NCI-H2227 (cell line): ENCODE data around the gene PTEN.
"Not testable (repeated sequence)": the region's sequence is repeated elsewhere in the genome, so short reads cannot be mapped to it uniquely, and the experiment has no call there.

Experiments used
- DNase-seq: peaks from one replicate; lab custom pipeline; 2025; ENCODE audit not compliant: unreplicated experiment; lab: John Stamatoyannopoulos, UW

Gene PTEN

DNA sequence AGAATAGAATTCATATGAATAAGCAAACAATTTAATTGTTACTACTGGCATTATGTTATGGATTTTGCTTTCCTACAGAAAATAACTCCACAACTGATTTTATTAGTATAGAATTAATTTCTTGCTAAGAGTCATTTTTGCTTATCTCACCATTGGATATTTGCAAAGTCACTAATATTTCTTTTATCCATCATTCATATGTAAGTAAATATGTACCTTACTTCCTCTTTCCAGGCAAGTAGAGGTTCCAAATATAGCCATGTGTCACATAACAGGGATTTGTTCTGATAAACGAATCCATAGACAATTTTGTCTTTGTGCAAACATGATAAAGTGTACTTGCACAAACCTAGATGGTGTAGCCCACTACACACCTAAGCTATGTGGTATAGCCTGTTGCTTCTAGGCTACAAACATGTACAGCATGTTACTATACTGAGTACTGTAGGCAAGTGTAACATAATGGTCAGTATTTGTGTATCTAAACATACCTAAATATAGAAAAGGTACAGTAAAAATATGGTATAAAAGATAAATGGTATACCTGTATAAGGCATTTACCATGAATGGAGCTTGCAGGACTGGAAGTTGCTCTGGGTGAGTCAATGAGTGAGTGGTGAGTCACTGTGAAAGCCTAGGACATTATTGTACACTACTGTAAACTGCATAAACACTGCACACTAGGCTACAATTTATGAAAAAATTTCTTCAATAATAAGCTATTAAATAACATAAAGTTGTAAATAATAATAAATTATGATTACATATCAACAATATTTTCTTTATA lies 18.4 kb upstream of the PTEN start:
- no peak for DNase-seq

GRCh38 chr10:87845624-87845998 lies 17.8 kb upstream of the PTEN start:
- no peak for DNase-seq

DNA sequence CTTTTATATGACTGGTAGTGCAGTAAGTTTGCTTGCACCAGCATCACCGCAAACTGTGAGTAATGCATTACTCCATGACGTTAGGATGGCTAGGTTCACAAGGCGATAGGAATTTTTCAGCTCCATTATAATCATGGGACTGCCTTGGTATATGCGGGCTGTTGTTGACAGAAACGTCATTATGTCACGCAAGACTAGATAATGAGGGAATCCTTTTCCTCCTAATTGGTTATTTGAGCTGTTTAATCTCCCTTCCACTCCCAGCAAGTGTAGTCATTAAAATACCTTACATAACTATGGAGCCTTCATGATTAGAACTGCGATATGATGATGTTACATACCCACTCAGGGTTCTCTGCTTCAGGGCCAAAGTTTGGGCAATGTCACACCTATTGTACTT lies 17.4 kb upstream of the PTEN start:
- no peak for DNase-seq

GRCh38 chr10:87846711-87847110 lies 16.7 kb upstream of the PTEN start:
- DNase-seq, result not testable (repeated sequence)

DNA sequence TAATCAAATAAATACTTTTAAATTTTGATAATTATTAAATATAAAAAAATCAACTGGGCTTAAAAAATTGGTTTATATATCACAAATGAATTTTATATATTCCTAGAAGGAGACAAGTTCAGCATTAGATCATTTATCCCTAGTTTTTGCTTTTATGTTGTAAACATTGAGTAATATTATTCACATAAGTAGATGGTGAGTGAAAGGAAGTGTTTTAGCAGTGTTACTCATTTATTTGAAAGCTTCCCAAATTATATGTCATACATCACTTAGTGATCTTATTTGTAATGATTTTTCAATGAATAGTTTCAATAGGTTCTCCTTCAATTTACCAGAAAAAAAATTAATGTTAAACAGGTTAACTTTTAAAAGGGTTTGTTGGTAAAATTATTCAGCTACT lies 15.9 kb upstream of the PTEN start:
- DNase-seq, result no peak

DNA sequence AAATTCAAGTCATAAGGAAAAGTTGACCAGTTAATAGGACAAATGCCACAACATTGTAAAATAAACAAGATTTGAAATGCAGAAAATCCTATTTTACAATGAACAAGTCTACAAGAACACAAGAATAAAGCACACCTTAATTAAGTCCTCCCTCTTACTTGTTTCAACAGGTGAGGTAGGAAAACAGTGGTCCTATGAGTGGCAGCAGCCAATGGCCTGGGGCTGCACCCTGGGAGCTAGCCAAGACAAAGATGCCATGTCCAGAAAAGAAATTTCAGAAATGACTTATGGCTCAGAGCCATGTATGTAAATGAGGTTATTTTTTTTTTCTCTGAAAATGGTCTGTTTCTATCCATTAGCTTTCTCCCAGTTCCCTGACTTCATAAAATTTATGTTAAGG lies 14.4 kb upstream of the PTEN start:
- DNase-seq, result no peak

DNA sequence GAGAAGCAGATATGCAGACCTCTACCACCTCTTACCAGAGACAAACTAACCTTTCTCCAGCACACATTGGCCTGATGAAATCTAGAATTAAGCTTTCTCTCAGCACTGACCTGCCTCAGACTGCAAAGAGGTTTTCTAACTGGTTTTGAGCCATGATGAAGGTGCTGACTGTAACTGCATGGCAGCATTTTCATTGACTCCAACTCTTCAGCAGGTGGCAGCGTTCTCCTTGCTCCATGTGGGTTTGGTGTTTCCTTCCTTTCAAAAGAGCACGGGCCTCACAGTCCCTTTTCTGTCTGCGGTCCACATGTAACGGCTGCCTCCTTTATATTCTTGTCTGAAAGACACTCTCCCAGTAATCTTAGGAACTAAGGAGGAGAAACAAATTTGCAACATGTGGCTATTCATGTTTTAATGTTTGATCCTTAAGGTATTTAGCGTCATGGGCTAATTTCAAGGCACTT lies 12.7 kb upstream of the PTEN start:
- peak; percentile 61 for DNase-seq

DNA sequence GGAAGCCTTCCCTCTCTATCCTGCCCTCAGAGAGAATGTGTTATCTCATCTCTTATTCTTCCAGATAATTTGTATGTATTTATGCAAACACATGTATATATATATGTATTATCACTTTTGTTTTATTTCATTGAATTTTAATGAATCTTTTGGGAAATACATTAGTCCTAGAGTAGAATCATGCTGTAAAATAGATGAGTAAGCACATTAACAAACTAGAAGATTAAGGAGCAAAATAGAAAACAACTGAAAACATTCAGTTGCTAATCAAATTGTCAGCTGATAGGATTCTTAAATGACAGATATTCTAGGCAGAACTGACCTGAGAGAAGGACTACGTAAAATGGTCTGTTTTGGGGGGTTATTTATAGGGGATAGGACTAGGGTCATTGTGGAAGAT lies 11.3 kb upstream of the PTEN start:
- DNase-seq, result no peak

DNA sequence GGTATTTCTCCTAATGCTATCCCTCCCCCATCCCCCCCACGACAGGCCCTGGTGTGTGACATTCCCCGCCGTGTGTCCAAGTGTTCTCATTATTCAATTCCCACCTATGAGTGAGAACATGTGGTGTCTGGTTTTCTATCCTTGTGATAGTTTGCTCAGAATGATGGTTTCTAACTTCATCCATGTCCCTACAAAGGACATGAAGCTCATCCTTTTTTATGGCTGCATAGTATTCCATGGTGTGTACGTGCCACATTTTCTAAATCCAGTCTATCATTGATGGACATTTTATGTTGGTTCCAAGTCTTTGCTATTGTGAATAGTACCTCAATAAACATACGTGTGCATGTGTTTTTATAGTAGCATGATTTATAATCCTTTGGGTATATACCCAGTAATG lies 8.2 kb upstream of the PTEN start:
- not testable (repeated sequence) for DNase-seq

GRCh38 chr10:87855665-87856064 lies 7.8 kb upstream of the PTEN start:
- not testable (repeated sequence) for DNase-seq

- DNase-seq, result peak; percentile 42
These were observed 3.1 kb upstream of the PTEN start for GRCh38 chr10:87860156-87860795.

DNA sequence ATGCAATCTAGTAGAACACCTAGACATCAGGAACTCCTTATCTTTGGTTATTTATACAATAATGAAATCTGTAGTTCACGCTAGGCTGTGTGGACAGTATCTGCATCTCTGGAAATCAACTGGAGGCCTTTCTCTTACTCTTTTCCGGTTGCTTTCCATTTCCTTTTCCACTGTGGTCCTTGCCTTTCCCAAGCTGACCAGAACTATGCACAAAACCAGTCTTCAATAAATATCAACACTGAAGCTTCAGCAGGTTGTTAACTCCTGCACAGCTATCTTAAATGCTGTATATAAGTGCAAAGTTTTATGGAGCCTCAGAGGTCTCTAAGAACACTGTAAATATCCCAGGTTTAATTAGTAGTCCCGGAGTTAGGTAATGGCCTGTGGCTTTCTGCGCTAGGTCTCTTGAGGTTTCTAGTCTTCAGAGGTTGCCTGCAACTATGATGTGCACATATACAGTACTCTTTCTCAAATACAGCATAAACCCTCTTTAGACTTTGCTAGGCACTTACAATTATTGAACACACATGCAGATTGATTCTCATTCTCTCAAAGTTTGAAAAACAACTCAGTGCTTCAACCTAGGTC lies 2.5 kb upstream of the PTEN start:
- no peak for DNase-seq

GRCh38 chr10:87861566-87861952 lies 1.9 kb upstream of the PTEN start:
- no peak for DNase-seq

GRCh38 chr10:87861953-87862678 lies 1.3 kb upstream of the PTEN start:
- peak; percentile 90 for DNase-seq

GRCh38 chr10:87862679-87863052 lies 759 bp upstream of the PTEN start:
- peak; percentile 58 for DNase-seq

- peak; percentile 20 for DNase-seq
These were observed 598 bp downstream of the PTEN start for GRCh38 chr10:87863951-87864495.

DNA sequence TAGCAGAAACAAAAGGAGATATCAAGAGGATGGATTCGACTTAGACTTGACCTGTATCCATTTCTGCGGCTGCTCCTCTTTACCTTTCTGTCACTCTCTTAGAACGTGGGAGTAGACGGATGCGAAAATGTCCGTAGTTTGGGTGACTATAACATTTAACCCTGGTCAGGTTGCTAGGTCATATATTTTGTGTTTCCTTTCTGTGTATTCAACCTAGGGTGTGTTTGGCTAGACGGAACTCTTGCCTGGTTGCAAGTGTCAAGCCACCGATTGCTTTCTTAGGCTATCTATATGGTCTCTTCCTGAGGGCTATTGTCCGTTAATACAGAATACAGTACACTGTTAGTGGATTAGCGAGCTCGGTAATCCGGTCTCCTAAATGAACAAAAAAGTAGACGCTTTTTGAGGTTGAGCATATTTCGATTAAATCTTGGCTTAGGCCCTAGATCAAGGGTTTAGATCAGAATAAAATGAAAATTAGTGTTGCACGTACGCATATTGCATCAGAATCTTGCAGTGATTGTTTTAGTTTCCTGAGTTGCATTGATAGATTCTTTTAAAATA lies 1.2 kb downstream of the PTEN start:
- DNase-seq, result peak; percentile 1

DNA sequence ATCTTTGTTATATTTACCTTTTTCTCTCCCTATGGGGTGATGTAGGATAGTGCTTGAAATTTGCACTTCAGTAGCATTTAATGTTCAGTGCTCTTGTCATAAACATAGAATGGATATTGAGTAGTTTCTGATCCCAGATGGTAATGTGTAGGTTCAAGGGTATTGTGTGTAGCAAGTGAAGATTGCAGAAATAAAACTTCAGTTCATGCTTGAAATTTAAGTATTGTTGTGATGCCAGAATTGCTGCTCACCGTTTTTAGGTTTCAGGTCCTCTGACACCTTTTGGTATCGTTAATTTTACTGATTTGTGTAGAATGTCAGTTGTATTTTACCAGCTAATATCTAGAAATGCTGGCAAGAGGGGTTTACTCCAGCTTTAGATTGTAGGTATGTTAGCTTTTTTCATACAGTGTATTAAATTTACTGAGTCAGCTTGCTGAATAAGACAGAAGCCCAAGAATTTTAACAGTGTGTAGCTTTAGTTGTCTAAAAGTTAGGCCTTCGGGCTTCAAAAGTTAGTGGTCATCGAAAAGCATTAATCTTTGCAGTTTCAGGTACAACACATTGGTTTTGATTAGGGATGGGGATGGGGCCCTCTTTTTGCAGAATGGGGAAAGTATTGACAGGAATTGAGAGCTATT lies 1.9 kb downstream of the PTEN start:
- no peak for DNase-seq

DNA sequence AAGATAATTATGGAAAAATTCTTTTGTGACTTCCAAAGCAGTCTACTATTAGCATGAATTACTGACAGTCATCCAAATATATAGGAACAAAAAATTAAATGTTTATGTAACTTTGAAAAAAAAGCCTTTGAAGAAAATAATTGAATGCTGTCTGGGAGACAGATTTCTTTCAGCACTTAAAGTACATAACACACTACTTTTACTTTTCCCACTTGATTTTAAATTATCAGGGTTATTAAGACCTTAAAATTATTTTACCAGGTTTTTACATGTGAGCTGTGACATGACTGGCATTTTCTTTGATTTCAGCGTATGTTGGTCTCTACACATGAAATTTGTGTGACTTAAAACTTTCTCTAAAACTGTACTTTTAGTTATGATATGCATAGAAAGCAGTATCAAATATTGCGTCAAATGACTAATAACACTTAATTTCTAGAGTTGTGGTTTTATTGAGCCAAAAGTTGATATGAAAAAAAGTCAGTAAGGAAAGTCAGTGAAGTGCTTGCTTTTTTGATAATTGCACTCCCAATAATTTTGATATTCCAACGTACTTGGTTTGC lies 3.1 kb downstream of the PTEN start:
- DNase-seq, result no peak

DNA sequence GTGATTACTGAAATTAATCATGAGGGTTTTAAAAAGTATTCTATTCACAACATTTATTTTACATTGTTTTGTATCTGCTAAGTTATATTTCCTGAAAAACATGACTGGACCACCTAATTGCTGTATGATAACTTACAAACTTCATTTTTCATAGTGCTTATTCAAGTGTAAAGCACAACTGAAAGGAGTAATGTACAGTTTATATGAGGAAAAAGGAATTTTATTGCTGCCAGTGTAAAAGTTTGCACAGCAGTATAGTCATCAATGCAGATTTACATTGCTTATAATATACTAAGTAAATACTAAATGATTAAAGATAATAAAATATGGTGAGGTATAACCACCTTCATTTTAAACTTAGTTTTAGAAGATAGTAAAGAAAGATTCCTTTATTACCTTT lies 4.0 kb downstream of the PTEN start:
- no peak for DNase-seq
